GM19239 (cell line): ENCODE data around the gene FNTB.

Experiments used
- DNase-seq: peaks from one replicate; pipeline ENCODE4 v3.0.0; 2011; ENCODE audit warnings: low spot score; ENCODE audit not compliant: insufficient read length
- FAIRE-seq: peaks from 2 replicates; lab custom pipeline; 2011; peaks lifted over from hg19 to GRCh38; lab: Jason Lieb, UNC

The FNTB gene

GRCh38 chr14:64973826-64974225 lies 12.9 kb upstream of the FNTB start:
- no peak for DNase-seq
- no peak for FAIRE-seq

GRCh38 chr14:64974563-64974962 lies 12.1 kb upstream of the FNTB start:
- no peak for DNase-seq
- no peak for FAIRE-seq

GRCh38 chr14:64979336-64980074 lies 7.2 kb upstream of the FNTB start:
- DNase-seq (no peak), FAIRE-seq (no peak)

- DNase-seq (no peak), FAIRE-seq (no peak)
Observed at GRCh38 chr14:64983439-64984310, 3.0 kb upstream of the FNTB start.

- DNase-seq: no peak
- FAIRE-seq: no peak
Observed at GRCh38 chr14:64987438-64987767, 708 bp downstream of the FNTB start.

- DNase-seq (no peak), FAIRE-seq (no peak)
Observed at GRCh38 chr14:64990296-64990695, 3.6 kb downstream of the FNTB start.

GRCh38 chr14:64990939-64991338 lies 4.2 kb downstream of the FNTB start:
- no peak for FAIRE-seq
- no peak for DNase-seq

GRCh38 chr14:64992328-64992885 lies 5.7 kb downstream of the FNTB start:
- FAIRE-seq (no peak), DNase-seq (no peak)

GRCh38 chr14:64993266-64993930 lies 6.7 kb downstream of the FNTB start:
- DNase-seq (no peak), FAIRE-seq (peak; percentile 47)

- no peak for FAIRE-seq
- DNase-seq: no peak
Observed at GRCh38 chr14:64994540-64994939, 7.8 kb downstream of the FNTB start.

GRCh38 chr14:64995291-64995690 lies 8.6 kb downstream of the FNTB start:
- DNase-seq (no peak), FAIRE-seq (no peak)

GRCh38 chr14:64997108-64997794 lies 10.6 kb downstream of the FNTB start:
- DNase-seq (no peak), FAIRE-seq (no peak)

GRCh38 chr14:64998455-64998931 lies 11.8 kb downstream of the FNTB start:
- peak; percentile 21 for FAIRE-seq
- DNase-seq: no peak

- FAIRE-seq (no peak), DNase-seq (no peak)
Observed at GRCh38 chr14:65000898-65001591, 14.3 kb downstream of the FNTB start.

GRCh38 chr14:65001723-65002122 lies 15.0 kb downstream of the FNTB start:
- DNase-seq (no peak), FAIRE-seq (no peak)

- DNase-seq (no peak), FAIRE-seq (peak; percentile 74)
Observed at GRCh38 chr14:65002586-65003210, 16.0 kb downstream of the FNTB start.

GRCh38 chr14:65003394-65003793 lies 16.7 kb downstream of the FNTB start:
- DNase-seq (no peak), FAIRE-seq (peak; percentile 71)

- DNase-seq (no peak), FAIRE-seq (no peak)
Observed at GRCh38 chr14:65006261-65006721, 19.6 kb downstream of the FNTB start.

GRCh38 chr14:65007202-65007601 lies 20.5 kb downstream of the FNTB start:
- FAIRE-seq (no peak), DNase-seq (no peak)
